ENCODE measurements around the gene ABLIM2. TPM values are rescaled to one million over a fixed set of nuclear protein-coding genes. Genes with fewer than 3 reads are reported as not detected.

ABLIM2 gene
- polyA plus RNA-seq, 2 donors: 12.4 to 14.4 TPM

GRCh38 chr4:8129136-8129535 lies 29.5 kb downstream of the ABLIM2 start:
- peaks cover 0 to 2% of the 10 kb centered on the region in 2 donors for H3K4me1 ChIP-seq (ENCODE audit: control insufficient read depth in 2 of 2, insufficient read depth in 2 of 2, low read length in 1 of 2)
- peaks cover 0 to 5% of the 10 kb centered on the region in 2 donors for H3K36me3 ChIP-seq (ENCODE audit: control insufficient read depth in 2 of 2, insufficient read depth in 2 of 2, low read length in 1 of 2)
- no peaks in the 10 kb centered on the region for H3K27me3 ChIP-seq (ENCODE audit: control insufficient read depth in 1 of 2, insufficient read depth in 2 of 2, low read length in 2 of 2)
- no peak overlapping the region for H3K4me3 ChIP-seq (ENCODE audit: low read depth in 1 of 2, low read length in 2 of 2)
- no peak overlapping the region for H3K27ac ChIP-seq (ENCODE audit: low read depth in 2 of 2, low read length in 1 of 2)
- H3K9me3 ChIP-seq (ENCODE audit: control insufficient read depth in 2 of 2, insufficient read depth in 1 of 2, low read depth in 1 of 2, low read length in 1 of 2): no peaks in the 10 kb centered on the region
- WGBS, 2 donors: 89 to 91% methylated on average over 11 of the region's 11 CpGs

GRCh38 chr4:8128100-8128856 lies 30.3 kb downstream of the ABLIM2 start:
- Histone ChIP-seq H3K4me3 (ENCODE audit: low read depth in 1 of 2, low read length in 2 of 2) (no peak overlapping the region), H3K4me1 (ENCODE audit: control insufficient read depth in 2 of 2, insufficient read depth in 2 of 2, low read length in 1 of 2) (peaks cover 0 to 2% of the 10 kb centered on the region in 2 donors), H3K36me3 (ENCODE audit: control insufficient read depth in 2 of 2, insufficient read depth in 2 of 2, low read length in 1 of 2) (peaks cover 0 to 5% of the 10 kb centered on the region in 2 donors), H3K9me3 (ENCODE audit: control insufficient read depth in 2 of 2, insufficient read depth in 1 of 2, low read depth in 1 of 2, low read length in 1 of 2) (no peaks in the 10 kb centered on the region), H3K27me3 (ENCODE audit: control insufficient read depth in 1 of 2, insufficient read depth in 2 of 2, low read length in 2 of 2) (no peaks in the 10 kb centered on the region), H3K27ac (ENCODE audit: low read depth in 2 of 2, low read length in 1 of 2) (no peak overlapping the region)
- WGBS, 2 donors: 79 to 82% methylated on average over 19 of the region's 19 CpGs

- Histone ChIP-seq H3K27me3 (ENCODE audit: control insufficient read depth in 1 of 2, insufficient read depth in 2 of 2, low read length in 2 of 2) (no peaks in the 10 kb centered on the region), H3K36me3 (ENCODE audit: control insufficient read depth in 2 of 2, insufficient read depth in 2 of 2, low read length in 1 of 2) (peaks cover 0 to 5% of the 10 kb centered on the region in 2 donors), H3K27ac (ENCODE audit: low read depth in 2 of 2, low read length in 1 of 2) (no peak overlapping the region), H3K4me1 (ENCODE audit: control insufficient read depth in 2 of 2, insufficient read depth in 2 of 2, low read length in 1 of 2) (peaks cover 0 to 2% of the 10 kb centered on the region in 2 donors), H3K4me3 (ENCODE audit: low read depth in 1 of 2, low read length in 2 of 2) (no peak overlapping the region), H3K9me3 (ENCODE audit: control insufficient read depth in 2 of 2, insufficient read depth in 1 of 2, low read depth in 1 of 2, low read length in 1 of 2) (no peaks in the 10 kb centered on the region)
- WGBS, 2 donors: 84 to 89% methylated on average over 29 of the region's 29 CpGs
Measured at GRCh38 chr4:8127051-8127826, 31.4 kb downstream of the ABLIM2 start.

GRCh38 chr4:8126523-8126922 lies 32.1 kb downstream of the ABLIM2 start:
- 91 to 95% methylated on average over 13 of the region's 13 CpGs for WGBS, 2 donors
- Histone ChIP-seq H3K4me3 (ENCODE audit: low read depth in 1 of 2, low read length in 2 of 2) (no peak overlapping the region), H3K9me3 (ENCODE audit: control insufficient read depth in 2 of 2, insufficient read depth in 1 of 2, low read depth in 1 of 2, low read length in 1 of 2) (no peaks in the 10 kb centered on the region), H3K4me1 (ENCODE audit: control insufficient read depth in 2 of 2, insufficient read depth in 2 of 2, low read length in 1 of 2) (peaks cover 0 to 2% of the 10 kb centered on the region in 2 donors), H3K27ac (ENCODE audit: low read depth in 2 of 2, low read length in 1 of 2) (no peak overlapping the region), H3K36me3 (ENCODE audit: control insufficient read depth in 2 of 2, insufficient read depth in 2 of 2, low read length in 1 of 2) (peaks cover 0 to 5% of the 10 kb centered on the region in 2 donors), H3K27me3 (ENCODE audit: control insufficient read depth in 1 of 2, insufficient read depth in 2 of 2, low read length in 2 of 2) (no peaks in the 10 kb centered on the region)

GRCh38 chr4:8125526-8126056 lies 33.0 kb downstream of the ABLIM2 start:
- Histone ChIP-seq H3K27me3 (ENCODE audit: control insufficient read depth in 1 of 2, insufficient read depth in 2 of 2, low read length in 2 of 2) (no peaks in the 10 kb centered on the region), H3K27ac (ENCODE audit: low read depth in 2 of 2, low read length in 1 of 2) (no peak overlapping the region), H3K4me1 (ENCODE audit: control insufficient read depth in 2 of 2, insufficient read depth in 2 of 2, low read length in 1 of 2) (peaks cover 0 to 2% of the 10 kb centered on the region in 2 donors), H3K9me3 (ENCODE audit: control insufficient read depth in 2 of 2, insufficient read depth in 1 of 2, low read depth in 1 of 2, low read length in 1 of 2) (no peaks in the 10 kb centered on the region), H3K4me3 (ENCODE audit: low read depth in 1 of 2, low read length in 2 of 2) (no peak overlapping the region), H3K36me3 (ENCODE audit: control insufficient read depth in 2 of 2, insufficient read depth in 2 of 2, low read length in 1 of 2) (peaks cover 0 to 5% of the 10 kb centered on the region in 2 donors)
- 92 to 93% methylated on average over 20 of the region's 20 CpGs for WGBS, 2 donors

- H3K27me3 ChIP-seq (ENCODE audit: control insufficient read depth in 1 of 2, insufficient read depth in 2 of 2, low read length in 2 of 2): no peaks in the 10 kb centered on the region
- H3K36me3 ChIP-seq (ENCODE audit: control insufficient read depth in 2 of 2, insufficient read depth in 2 of 2, low read length in 1 of 2): peaks cover 0 to 5% of the 10 kb centered on the region in 2 donors
- H3K4me1 ChIP-seq (ENCODE audit: control insufficient read depth in 2 of 2, insufficient read depth in 2 of 2, low read length in 1 of 2): peaks cover 0 to 2% of the 10 kb centered on the region in 2 donors
- WGBS, 2 donors: 72 to 74% methylated on average over 5 of the region's 5 CpGs
- no peak overlapping the region for H3K4me3 ChIP-seq (ENCODE audit: low read depth in 1 of 2, low read length in 2 of 2)
- H3K9me3 ChIP-seq (ENCODE audit: control insufficient read depth in 2 of 2, insufficient read depth in 1 of 2, low read depth in 1 of 2, low read length in 1 of 2): no peaks in the 10 kb centered on the region
- no peak overlapping the region for H3K27ac ChIP-seq (ENCODE audit: low read depth in 2 of 2, low read length in 1 of 2)
Measured at GRCh38 chr4:8123870-8124269, 34.7 kb downstream of the ABLIM2 start.

- WGBS, 2 donors: 62 to 64% methylated on average over 8 of the region's 8 CpGs
- Histone ChIP-seq H3K27me3 (ENCODE audit: control insufficient read depth in 1 of 2, insufficient read depth in 2 of 2, low read length in 2 of 2) (no peaks in the 10 kb centered on the region), H3K4me3 (ENCODE audit: low read depth in 1 of 2, low read length in 2 of 2) (no peak overlapping the region)
Measured at GRCh38 chr4:8123389-8123788, 35.2 kb downstream of the ABLIM2 start.

GRCh38 chr4:8122746-8123145 lies 35.9 kb downstream of the ABLIM2 start:
- H3K4me1 ChIP-seq (ENCODE audit: control insufficient read depth in 2 of 2, insufficient read depth in 2 of 2, low read length in 1 of 2): peaks cover 0 to 2% of the 10 kb centered on the region in 2 donors
- H3K9me3 ChIP-seq (ENCODE audit: control insufficient read depth in 2 of 2, insufficient read depth in 1 of 2, low read depth in 1 of 2, low read length in 1 of 2): no peaks in the 10 kb centered on the region
- H3K36me3 ChIP-seq (ENCODE audit: control insufficient read depth in 2 of 2, insufficient read depth in 2 of 2, low read length in 1 of 2): peaks cover 0 to 7% of the 10 kb centered on the region in 2 donors
- no peaks in the 10 kb centered on the region for H3K27me3 ChIP-seq (ENCODE audit: control insufficient read depth in 1 of 2, insufficient read depth in 2 of 2, low read length in 2 of 2)
- no peak overlapping the region for H3K4me3 ChIP-seq (ENCODE audit: low read depth in 1 of 2, low read length in 2 of 2)
- no peak overlapping the region for H3K27ac ChIP-seq (ENCODE audit: low read depth in 2 of 2, low read length in 1 of 2)
- 88 to 90% methylated on average over 10 of the region's 10 CpGs for WGBS, 2 donors

More at GRCh38 chr4:8123389-8123788, 35.2 kb downstream of the ABLIM2 start:
- Histone ChIP-seq H3K4me1 (ENCODE audit: control insufficient read depth in 2 of 2, insufficient read depth in 2 of 2, low read length in 1 of 2) (peaks cover 0 to 2% of the 10 kb centered on the region in 2 donors), H3K36me3 (ENCODE audit: control insufficient read depth in 2 of 2, insufficient read depth in 2 of 2, low read length in 1 of 2) (peaks cover 0 to 5% of the 10 kb centered on the region in 2 donors), H3K27ac (ENCODE audit: low read depth in 2 of 2, low read length in 1 of 2) (no peak overlapping the region), H3K9me3 (ENCODE audit: control insufficient read depth in 2 of 2, insufficient read depth in 1 of 2, low read depth in 1 of 2, low read length in 1 of 2) (no peaks in the 10 kb centered on the region)

GRCh38 chr4:8121292-8122015 lies 37.2 kb downstream of the ABLIM2 start:
- no peak overlapping the region for H3K4me3 ChIP-seq (ENCODE audit: low read depth in 1 of 2, low read length in 2 of 2)
- 89 to 93% methylated on average over 16 of the region's 16 CpGs for WGBS, 2 donors
- peaks cover 0 to 7% of the 10 kb centered on the region in 2 donors for H3K36me3 ChIP-seq (ENCODE audit: control insufficient read depth in 2 of 2, insufficient read depth in 2 of 2, low read length in 1 of 2)
- H3K27ac ChIP-seq (ENCODE audit: low read depth in 2 of 2, low read length in 1 of 2): no peak overlapping the region
- peaks cover 0 to 6% of the 10 kb centered on the region in 2 donors for H3K4me1 ChIP-seq (ENCODE audit: control insufficient read depth in 2 of 2, insufficient read depth in 2 of 2, low read length in 1 of 2)
- no peaks in the 10 kb centered on the region for H3K9me3 ChIP-seq (ENCODE audit: control insufficient read depth in 2 of 2, insufficient read depth in 1 of 2, low read depth in 1 of 2, low read length in 1 of 2)
- no peaks in the 10 kb centered on the region for H3K27me3 ChIP-seq (ENCODE audit: control insufficient read depth in 1 of 2, insufficient read depth in 2 of 2, low read length in 2 of 2)

All from esophagus (tissue), 2 donors.